ENCODE data around the gene SUPT20HL2. TPM values are rescaled to one million over a fixed set of nuclear protein-coding genes. Genes with fewer than 3 reads are reported as not detected.
"Not testable (repeated sequence)": the region's sequence is repeated elsewhere in the genome, so short reads cannot be mapped to it uniquely, and the experiment has no call there.

The SUPT20HL2 gene
- 0.18 TPM for polyA plus RNA-seq (ENCODE audit: insufficient read length)

DNA sequence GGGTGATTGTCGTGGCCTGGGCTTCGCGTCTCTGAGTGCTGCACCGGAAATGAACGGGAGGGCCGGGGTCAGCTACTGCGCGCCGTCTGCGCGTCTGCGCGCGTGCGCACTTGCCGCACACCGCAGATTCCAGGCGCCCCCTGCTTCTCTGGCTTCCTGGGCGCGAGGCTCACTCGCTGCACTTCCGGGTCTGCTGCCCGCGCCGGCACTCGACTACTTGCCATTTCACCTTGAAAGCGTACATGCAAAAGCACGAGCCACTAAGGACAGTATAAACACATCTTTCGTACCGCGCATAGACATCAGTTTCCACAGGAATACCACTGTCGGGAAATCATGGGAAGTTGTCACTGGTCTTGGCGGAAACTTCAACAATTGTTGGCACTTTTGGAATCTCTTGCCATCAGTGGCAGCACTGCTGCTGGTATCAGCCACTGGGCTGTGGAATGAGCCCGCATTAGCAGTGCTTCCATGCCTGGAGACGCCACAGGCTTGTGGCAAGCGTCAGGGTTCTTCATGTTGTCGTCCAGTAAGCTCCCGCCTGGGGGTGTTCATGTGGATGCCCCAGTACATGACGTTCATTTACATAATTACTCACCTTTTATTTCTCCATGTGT, at the start of gene SUPT20HL2:
TSS of gene SUPT20HL2 (minus strand) at position 51 of the 617 bp plus-strand sequence. CDS start 754 bp downstream, outside the sequence.
- no peak for DNase-seq

DNA sequence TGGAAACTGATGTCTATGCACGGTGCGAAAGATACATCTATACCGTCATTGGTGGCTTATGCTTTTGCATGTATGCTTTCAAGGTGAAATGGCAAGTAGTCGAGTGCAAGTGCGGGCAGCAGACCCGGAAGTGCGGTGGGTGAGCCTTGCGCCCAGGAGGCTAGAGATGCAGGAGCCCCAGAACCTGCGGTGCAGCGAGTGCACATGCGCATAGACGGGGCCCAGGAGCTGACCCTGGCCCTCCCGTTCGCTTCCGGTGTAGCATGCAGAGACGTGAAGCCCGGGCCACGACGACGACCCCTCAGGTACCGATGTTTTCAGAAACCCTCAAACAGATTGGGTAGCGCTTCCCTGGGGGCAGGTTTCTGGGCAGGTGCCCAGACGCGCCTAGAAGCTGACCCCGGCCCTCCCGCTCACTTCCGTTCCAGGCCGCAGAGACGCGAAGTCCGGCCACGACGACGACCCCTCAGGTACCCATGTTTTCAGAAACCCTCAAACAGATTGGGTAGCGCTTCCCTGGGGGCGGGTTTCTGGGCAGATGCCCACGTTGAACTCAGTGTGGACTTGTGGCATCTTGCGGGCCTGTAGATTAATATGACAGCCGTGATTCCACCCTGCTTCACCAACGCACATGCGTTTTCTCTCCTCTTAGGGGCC, 48.3 kb upstream of the SUPT20HL2 start:
- not testable (repeated sequence) for DNase-seq

DNA sequence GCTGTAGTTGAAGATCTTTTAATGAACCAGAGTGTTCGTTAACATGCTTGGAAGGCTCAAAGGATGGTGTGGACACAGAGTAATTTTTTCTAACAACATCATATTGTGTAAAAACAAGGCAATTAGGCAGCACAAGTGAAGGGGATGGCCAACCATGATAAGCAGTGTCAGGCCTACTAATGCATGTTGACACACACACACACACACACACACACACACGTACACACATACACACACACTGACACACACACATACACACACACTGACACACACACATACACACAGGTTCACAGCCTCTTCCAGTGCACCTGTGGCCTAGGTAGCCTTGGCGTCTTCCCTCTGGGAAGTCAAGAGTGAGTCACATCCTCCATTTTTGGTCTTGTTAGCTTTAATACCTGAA, 46.4 kb upstream of the SUPT20HL2 start, which contains the start of gene SUPT20HL1:
TSS of gene SUPT20HL1 (plus strand) at position 368 of the 400 bp plus-strand sequence. CDS start 2,122 bp downstream, outside the sequence.
- DNase-seq = no peak

DNA sequence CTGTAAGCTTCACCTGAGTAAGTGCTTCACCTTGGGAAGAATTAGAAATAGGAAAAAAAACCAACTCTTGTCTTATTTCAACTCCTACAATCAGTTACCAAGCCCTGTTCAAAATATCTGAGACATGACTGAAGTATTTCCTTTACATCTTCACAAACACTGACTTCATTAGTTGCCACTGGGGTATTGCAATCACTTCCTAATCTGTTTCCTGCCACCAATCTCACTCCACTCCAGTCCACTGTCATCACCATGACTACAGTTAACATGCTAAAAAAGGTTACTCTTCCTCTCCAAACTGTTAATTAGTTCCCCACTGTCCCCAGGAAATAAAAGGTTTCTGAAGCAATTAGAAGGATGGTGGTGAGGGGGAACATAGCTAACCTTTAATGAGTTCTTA, 43.2 kb upstream of the SUPT20HL2 start:
- no peak for DNase-seq

DNA sequence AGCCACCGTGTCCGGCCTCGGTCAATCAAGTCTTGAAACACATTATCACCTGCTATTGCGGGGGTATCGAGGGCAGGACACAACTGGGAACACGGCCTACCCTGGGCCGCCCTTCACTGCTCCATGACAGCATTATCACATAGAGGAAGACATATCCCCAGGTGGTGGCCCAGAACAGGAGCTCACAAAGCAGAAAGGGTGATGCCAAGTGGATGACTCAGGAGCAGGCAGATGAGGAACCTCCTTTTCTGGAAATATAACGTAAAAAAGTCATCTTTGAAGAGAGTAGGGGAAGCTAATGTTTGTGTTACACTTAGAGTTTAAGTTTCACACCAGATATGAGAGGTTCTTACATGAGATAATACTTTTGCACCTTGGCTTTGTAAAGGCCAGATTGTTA, 41.2 kb upstream of the SUPT20HL2 start:
- no peak for DNase-seq

DNA sequence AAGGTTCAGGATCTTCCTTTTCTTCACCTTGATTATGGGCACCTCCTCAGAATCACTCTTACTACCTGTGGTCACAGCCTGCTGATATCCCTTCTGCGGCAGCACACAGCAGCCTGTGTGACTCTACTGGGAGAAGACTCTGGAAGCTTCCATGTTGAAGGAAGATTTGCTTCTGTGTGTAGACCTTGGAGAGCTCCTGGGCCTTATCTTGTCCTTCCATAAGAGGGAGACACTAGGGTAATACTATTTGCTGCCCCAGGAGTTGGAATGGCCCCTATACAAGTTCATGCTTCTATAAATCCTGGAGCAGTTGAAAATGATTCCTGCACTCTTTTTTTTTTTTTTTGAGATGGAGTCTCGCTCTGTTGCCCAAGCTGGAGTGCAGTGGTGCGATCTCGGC, 36.3 kb upstream of the SUPT20HL2 start:
- DNase-seq = no peak

DNA sequence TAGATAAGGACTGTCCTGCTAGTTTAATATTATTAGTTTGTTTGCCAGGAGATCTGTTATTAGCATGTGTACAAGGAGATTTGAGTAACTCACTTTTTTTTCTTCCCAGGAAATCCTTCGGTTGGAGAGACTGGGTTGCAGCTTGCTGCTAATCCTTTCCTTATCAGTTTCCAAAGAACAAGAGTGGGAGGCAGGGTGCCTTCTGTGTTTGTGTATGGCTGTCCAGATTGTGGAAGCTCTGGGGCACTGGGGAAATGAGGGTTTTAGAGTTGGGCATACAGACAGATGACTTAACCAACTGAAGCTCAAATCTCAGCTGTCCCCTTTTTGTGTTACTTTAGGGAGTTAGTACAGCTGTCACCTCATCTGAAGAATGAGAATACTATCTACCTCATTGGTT, 34.0 kb upstream of the SUPT20HL2 start:
- DNase-seq = no peak

DNA sequence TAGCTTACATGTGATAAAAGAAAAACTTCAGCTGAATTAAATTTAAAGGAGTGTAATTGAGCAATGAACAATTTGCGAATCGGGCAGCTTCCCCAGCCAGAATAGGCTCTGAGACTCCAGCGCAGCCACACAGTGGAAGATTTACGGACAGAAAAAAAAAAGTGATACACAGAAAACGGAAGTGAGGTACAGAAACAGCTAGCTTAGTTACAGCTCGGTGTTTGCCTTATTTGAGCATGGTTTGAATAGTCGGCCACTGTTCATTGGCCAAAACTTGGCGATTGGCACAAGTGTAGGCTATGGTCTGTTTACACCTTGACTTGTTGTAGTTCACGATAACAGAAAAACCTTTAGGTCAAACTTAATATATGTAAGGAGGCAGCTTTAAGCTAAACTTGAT, 29.9 kb upstream of the SUPT20HL2 start:
- DNase-seq = no peak

DNA sequence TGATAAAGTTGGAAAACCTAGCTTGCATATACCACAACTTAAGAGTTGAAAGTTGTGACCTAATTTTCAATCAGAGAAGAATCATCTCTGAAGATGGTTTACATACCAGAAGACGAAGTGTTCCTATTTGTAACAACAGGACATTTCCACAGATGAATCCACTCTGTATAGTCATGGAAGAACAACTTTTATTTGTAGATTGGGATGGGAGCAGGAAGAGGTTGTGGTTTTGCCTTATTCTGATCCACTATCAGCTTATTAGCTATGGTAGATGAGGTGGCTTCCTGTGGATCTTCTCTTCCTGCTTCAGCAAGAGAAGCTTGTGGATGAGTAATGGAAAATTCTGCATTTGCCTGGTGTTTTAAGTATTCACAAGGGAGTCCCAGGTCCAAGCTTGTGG, 27.9 kb upstream of the SUPT20HL2 start:
- no peak for DNase-seq

DNA sequence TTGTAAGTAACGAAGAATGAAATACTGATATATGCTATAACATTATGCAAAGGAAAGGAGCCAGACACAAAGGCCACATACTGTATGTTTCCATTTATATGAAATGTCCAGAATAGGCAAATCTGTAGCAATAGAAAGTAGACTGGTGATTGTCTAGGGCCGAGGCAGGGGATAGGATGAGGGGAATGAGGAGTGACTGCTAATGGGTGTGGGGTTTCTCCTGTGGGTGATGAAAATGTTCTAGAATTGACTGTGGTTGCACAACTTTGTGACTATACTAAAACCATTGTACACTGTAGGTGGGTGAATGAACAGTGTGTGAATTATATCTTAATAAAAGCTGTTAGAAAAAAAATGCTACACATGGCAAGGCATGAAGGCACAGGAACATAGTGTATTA, 26.6 kb upstream of the SUPT20HL2 start:
- no peak for DNase-seq

DNA sequence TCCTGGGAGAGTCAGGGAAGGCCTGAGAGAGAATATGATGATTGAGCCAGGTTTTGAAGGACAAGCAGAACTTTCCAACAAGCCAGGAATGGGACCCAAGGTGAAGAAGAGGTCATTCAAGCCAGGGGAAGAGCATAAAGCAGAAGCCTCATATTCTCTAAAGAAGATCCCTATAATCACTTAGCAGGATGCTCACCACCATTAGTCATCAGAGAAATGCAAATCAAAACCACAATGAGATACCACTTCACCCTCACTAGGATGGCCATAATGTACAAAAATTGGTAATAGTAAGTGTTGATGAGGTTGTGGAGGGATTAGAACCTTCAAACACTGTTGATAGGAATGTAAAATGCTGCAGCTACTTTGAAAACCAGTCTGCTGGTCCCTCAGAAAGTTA, 26.0 kb upstream of the SUPT20HL2 start:
- no peak for DNase-seq

DNA sequence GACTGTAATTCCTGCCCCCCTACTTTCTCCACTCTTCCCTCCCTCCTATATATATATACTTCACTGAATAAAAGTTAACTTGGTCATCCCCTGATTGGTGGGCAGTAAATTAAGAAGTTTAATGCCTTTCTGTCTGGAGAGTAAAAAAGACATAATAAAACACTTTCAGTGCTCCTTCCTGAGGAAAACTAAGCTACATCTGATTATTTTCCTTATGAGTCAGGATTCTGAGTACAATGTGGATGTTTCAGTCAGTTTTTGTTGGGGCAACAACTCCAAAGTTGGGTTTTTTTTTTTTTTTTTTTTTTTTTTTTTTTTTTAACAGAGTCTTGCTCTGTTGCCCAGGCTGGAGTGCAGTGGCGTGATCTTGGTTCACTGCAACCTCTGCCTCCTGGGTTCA, 22.0 kb upstream of the SUPT20HL2 start:
- DNase-seq = no peak

DNA sequence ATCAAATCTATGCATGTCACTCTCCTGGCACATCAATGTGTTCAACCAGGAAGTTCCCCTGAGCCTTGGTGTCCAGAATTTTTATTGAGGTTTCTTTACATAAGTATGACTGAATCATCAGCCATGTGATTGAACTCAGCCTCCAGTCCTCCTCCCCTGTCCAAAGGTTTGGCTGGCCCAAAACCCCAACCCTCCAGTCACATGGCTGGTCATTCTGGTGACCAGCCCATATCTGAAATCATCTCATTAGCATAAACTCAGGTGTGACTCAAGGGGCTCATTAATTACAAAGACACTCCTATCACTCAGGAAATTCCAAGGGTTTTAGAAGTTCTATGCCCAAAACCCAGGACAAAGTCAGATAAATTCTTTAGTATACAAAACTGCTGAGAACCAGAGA, 20.6 kb upstream of the SUPT20HL2 start:
- no peak for DNase-seq

DNA sequence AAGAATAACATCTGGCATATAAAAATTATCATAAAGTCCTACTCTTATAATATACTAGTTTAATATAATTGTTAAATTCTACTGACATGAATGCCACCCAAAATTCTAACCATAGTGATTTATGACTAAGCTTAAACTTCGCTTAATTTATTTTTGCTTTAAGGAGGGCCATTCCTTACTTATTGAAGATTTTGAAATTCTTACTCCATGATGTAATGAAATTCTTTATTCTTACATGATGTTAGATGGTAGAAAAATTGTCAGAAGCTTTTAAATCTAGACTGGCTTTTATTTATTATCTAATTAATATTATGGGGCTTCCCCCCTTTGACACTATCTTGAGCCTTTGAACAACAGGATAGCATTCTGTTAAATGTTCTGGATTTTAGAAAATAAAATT, 19.5 kb upstream of the SUPT20HL2 start:
- DNase-seq = no peak

DNA sequence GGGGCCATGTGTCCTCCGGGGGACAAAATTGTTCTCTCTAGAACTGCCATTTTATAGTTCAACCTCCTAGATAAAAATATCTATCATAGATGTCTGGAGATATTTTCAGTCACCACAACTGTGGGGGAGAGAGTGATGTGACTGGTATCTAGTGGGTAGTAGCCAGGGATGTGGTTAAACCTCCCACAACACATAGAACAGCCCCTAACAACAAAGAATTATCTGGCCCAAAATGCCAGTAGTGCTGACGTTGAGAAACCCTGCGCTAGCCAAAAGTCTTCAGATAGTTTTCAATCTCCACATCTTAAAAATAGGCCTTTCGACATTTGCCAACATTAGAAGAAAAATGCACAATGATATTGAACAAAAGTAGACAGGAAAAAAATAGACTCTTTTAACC, 19.0 kb upstream of the SUPT20HL2 start:
- no peak for DNase-seq

DNA sequence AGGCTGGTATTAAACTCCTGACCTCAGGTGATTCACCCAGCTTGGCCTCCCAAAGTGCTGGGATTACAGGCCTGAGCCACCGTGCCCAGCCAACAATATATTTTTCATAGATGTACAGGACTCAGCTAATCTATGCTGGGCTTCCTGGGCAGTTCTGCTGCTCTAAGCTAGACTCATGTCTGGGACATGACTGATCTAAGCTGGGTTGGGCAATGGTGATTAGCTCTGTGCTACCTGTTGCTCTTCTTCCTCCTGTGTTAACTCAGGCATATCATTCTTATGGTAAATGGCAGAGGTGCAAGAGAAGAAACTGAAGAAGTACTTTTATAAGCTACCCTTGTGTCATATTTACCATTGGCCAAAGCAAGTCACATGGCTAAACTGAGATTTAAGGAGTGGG, 11.4 kb upstream of the SUPT20HL2 start:
- DNase-seq = no peak

DNA sequence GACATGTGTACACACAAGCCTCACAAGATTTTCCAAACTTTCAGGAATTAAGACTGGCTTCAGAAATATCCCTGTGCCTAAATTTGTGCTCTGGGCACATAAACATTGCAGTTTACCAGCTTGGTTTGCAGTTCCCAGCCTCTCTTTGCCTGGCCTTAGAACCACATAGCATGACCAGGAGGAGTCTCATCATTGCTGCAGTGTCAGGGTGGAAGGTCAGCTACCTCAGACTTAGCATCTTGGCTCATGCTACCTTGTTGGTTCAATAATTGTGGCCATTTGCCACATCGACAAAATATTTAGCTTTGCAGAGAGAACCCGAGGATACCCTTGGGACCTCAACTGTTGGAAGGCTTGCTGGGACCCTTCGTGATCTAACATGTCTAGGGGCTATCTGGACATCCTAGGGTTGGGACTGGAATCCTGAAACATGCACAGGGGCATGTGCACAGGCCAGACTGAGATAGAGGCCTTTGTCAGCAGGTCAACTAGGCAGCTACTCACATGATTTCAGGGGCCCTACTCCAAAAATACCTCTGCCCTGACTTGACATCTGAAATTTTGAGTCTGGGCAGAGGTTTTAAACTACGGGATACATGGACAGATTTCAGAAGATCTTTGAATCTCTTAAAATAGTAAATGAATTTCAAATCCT, 8.0 kb upstream of the SUPT20HL2 start:
- DNase-seq = no peak

DNA sequence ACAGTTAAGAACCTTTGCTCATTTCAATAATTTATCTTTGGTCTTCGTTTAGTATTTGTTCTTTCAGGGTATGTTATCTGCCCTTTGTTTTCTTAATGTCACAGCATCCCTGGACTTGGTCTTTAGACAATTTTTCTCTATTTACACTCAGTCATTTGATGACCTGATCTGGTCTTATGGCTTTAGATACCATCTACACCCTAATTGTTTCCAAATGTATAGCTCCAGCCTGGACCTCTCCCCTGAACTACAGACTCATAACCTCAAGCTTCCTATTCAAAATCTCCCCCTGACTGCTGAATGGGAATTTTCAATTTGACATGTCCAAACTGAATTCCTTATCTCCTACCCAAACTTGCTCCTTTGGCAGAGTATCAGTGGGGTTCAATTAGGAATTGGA, 3.7 kb upstream of the SUPT20HL2 start:
- no peak for DNase-seq

DNA sequence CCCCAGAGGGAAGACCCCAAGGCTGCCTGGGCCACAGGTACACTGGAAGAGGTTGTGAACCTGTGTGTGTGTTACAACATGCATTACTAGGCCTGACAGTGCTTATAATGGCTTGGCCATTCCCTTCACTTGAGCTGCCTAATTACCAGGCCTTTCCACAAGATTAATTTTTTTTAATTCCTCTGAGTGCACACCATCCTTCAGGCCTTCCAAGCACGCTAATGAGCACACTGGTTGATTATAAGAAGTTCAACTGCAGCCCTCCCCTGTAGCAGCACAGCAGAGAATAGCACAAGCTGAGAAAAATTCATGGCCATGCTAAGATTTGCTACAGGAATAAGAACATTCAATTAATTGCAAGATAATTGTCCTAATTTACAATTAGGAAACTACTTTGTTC, 2.2 kb upstream of the SUPT20HL2 start:
- no peak for DNase-seq

DNA sequence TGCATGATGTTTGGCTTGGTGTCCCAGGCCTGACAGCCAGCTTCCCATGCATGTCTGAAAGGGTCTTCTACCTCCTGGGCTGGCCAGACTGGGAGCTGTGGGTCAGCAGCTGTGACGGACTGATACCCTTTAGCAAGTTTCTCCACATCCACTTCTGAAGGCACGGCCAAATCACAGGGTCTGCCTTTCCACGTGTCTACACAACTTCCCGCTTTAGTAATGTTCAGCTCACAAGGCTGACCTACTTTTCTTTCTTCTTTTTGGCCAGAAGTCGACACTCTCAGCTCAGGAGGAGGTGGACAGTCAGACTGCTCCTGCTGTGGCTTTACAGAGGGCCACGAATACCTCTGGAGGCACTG, 1.6 kb downstream of the SUPT20HL2 start:
- DNase-seq = not testable (repeated sequence)

DNA sequence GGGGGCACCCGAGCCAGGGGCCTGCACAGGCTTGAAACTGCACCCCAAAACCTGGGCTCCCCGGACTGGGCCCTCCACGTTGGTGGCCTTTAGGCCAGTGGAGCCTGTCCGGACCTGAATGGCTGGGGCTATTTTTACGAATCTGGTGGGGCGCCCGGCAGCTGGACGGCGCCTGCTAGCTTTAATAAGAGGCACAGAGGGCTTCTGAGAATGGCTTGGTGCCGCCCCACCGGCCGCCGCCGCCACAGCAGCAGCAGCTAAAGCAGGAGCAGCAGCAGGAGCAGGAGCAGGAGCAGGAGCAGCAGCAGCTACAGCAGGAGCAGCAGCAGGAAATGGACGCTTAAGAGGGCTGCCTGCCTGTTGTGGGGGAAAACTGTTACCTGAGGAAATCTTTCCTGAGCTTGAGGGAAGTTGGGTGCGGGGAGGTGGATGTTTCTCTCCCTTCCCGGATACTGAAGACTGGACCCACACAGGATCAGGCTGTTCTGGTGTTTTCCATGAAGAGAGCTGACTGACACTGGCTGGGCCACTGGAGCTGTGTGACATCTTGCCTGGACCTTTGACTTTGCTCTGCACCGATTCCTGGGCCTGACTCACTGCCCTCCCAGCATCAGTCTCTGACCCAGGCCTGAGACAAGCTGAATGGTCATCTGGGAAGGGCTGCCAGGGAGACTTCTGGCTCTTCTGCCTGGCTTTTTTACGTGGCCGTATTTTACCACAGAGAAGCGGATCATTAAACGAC, 2.2 kb downstream of the SUPT20HL2 start:
- not testable (repeated sequence) for DNase-seq

DNA sequence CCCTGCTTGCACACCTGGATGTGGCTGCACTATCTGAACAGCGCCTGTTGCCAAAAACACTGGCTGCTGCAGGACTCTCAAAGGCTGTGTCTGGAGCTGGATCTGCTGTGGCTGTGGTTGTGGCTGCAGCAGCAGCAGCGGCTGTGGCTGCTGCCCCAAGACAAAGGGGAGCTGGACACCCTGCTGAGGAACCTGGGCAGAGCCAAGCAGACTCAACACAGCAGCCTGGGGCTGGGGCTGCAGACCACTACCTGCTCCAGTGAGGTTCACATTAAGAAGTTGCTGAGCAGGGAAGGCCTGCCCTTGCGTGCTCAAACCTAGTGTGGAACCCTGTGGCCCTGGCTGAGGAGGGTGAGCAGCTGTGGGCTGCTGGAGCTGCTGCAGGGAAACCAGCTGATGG, 3.0 kb downstream of the SUPT20HL2 start:
- DNase-seq = not testable (repeated sequence)
